Calu3 (cell line): ENCODE results near the gene CEPT1. TPM values are rescaled to one million over a fixed set of nuclear protein-coding genes. Genes with fewer than 3 reads are reported as not detected.

Experiments
- BruUV-seq: library from RNA; stranded (reverse); fragments of 400-500 nt; replicated peaks from 2 replicates; lab custom pipeline; 2021; lab: Mats Ljungman, UMichigan
- CTCF ChIA-PET: fragments of 300-600 bp; sonication (Branson Sonifier 250); formaldehyde crosslinking; loops from one replicate; lab custom pipeline; 2022; ENCODE audit warnings: antibody characterized with exemption; lab: Charles Lee
- DNase-seq: peaks from one replicate; pipeline ENCODE4 v3.0.0; 2022
- H3K27ac Mint-ChIP-seq: one replicate; pipeline ENCODE4 v1.8.0; 2022; ENCODE audit warnings: mixed read lengths; ENCODE audit not compliant: unreplicated experiment
- H3K27me3 Mint-ChIP-seq: one replicate; pipeline ENCODE4 v1.8.0; 2022; ENCODE audit warnings: mixed read lengths; ENCODE audit not compliant: unreplicated experiment
- H3K36me3 Mint-ChIP-seq: one replicate; pipeline ENCODE4 v1.8.0; 2022; ENCODE audit warnings: mild to moderate bottlenecking, moderate library complexity, mixed read lengths; ENCODE audit not compliant: insufficient read depth, unreplicated experiment
- H3K4me1 Mint-ChIP-seq: one replicate; pipeline ENCODE4 v1.8.0; 2022; ENCODE audit warnings: mild to moderate bottlenecking, low read depth, mixed read lengths; ENCODE audit not compliant: unreplicated experiment
- H3K4me3 Mint-ChIP-seq: one replicate; pipeline ENCODE4 v1.8.0; 2022; ENCODE audit warnings: mild to moderate bottlenecking, low read depth, moderate library complexity, mixed read lengths; ENCODE audit not compliant: unreplicated experiment
- H3K9me3 Mint-ChIP-seq: one replicate; pipeline ENCODE4 v1.8.0; 2022; ENCODE audit warnings: low read depth, mixed read lengths; ENCODE audit not compliant: unreplicated experiment
- intact Hi-C: fragments of 100-400 bp; cut with micrococcal nuclease; formaldehyde crosslinking; loops from one replicate; pipeline ENCODE4 v1.10.0; 2022; ENCODE audit not compliant: unreplicated experiment
- total RNA-seq: library from RNA; stranded (reverse); gene quantifications from 2 replicates; pipeline ENCODE4 v1.2.3, GENCODE V29; 2022
- TF ChIP-seq, protein P1 (sequence below): fragments of 200-600 bp; IDR thresholded peaks from one replicate; pipeline ENCODE4 v1.8.0; 2022; ENCODE audit warnings: antibody characterized with exemption; ENCODE audit not compliant: unreplicated experiment

Gene CEPT1
- total RNA-seq, 1 experiment from 2014 or later, result 24.7 TPM

DNA sequence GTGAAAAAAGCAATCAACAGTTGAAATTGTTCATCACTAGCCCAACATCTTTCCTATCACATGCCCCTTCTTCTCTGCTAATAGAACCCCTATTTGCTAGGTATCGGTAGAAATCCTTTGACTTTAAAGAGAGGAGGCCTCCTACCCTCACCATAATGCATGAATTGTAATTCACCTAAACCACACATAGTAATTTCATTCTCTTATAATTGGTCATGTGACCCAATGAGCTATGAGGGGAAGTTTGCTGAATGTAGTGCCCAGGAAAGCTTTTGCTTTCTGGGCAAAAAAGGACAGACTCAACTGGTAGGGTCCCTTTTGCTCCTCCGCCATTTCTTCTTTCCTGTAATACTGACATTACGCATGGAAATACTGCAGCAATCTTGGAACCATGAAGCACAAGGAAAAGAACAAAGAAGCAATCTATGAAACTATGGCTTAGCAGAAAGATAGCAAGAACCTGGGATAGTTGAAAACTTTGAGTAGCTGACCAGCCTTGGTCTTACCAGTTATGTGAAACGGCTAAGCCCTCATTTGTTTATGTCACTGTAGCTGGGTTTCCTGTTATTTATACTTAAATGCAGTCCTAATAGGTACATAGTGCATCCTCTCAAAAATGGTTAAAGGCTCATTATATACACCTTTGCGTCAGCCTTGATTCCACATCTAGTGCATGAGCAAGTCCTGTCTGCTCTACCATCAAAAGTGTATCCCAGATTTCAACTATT lies 77.3 kb downstream of the CEPT1 start:
- CTCF ChIA-PET, result no interaction called here
- no peak overlapping the region for H3K4me3 Mint-ChIP-seq
- DNase-seq, result no peak
- no peaks in the 10 kb centered on the region for H3K9me3 Mint-ChIP-seq
- intact Hi-C loops, result no loop called here
- no peaks in the 10 kb centered on the region for H3K36me3 Mint-ChIP-seq
- BruUV-seq, result no TSS peak
- peaks cover 12% of the 10 kb centered on the region for H3K4me1 Mint-ChIP-seq
- TF ChIP-seq, protein P1, sequence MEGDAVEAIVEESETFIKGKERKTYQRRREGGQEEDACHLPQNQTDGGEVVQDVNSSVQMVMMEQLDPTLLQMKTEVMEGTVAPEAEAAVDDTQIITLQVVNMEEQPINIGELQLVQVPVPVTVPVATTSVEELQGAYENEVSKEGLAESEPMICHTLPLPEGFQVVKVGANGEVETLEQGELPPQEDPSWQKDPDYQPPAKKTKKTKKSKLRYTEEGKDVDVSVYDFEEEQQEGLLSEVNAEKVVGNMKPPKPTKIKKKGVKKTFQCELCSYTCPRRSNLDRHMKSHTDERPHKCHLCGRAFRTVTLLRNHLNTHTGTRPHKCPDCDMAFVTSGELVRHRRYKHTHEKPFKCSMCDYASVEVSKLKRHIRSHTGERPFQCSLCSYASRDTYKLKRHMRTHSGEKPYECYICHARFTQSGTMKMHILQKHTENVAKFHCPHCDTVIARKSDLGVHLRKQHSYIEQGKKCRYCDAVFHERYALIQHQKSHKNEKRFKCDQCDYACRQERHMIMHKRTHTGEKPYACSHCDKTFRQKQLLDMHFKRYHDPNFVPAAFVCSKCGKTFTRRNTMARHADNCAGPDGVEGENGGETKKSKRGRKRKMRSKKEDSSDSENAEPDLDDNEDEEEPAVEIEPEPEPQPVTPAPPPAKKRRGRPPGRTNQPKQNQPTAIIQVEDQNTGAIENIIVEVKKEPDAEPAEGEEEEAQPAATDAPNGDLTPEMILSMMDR, result no peak
- no peaks in the 10 kb centered on the region for H3K27me3 Mint-ChIP-seq
- H3K27ac Mint-ChIP-seq, result no peak overlapping the region

DNA sequence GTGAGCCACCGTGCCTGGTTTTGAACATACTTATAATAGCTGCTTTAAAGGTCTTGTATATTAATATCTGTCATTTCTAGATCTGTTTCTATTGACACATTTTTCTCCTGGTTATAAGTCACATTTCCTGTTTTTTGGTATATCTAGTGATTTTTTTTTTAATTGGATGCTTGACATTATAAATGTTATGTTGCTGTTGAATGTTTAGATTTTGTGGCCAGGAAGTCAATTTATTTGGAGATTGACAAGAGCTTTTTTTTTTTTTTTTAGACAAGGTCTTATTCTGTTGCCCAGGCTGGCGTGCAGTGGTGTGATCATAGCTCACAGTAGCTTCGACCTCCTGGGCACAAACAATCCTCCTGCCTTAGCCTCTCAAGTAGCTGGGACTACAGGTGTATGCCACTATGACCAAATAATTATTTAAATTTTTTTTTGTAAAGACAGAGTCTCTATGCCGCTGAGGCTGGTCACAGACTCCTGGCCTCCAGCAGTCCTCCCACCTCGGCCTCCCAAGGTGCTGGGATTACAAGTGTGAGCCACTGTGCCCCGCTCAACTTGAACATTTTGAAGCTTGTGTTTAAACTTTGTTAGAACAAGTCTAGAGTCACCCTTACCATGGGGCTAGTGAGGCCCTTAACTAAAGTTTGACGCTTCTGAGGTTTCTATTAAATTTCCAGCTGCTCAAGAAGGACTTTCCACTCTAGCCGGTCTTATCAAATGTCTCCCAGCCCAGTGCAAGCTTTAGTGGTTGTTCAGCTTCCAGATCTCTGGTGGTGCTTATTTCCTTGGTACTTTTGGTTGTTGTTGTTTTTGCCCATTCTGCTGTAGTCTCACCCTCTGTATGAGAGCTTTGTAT lies 78.9 kb downstream of the CEPT1 start:
- Mint-ChIP-seq H3K27me3 (no peaks in the 10 kb centered on the region), H3K36me3 (no peaks in the 10 kb centered on the region), H3K4me1 (peaks cover 20% of the 10 kb centered on the region), H3K4me3 (no peak overlapping the region), H3K9me3 (no peaks in the 10 kb centered on the region), H3K27ac (no peak overlapping the region)
- no TSS peak for BruUV-seq
- DNase-seq, result no peak
- CTCF ChIA-PET, result no interaction called here
- intact Hi-C loops, result no loop called here
- TF ChIP-seq, protein P1, result no peak

DNA sequence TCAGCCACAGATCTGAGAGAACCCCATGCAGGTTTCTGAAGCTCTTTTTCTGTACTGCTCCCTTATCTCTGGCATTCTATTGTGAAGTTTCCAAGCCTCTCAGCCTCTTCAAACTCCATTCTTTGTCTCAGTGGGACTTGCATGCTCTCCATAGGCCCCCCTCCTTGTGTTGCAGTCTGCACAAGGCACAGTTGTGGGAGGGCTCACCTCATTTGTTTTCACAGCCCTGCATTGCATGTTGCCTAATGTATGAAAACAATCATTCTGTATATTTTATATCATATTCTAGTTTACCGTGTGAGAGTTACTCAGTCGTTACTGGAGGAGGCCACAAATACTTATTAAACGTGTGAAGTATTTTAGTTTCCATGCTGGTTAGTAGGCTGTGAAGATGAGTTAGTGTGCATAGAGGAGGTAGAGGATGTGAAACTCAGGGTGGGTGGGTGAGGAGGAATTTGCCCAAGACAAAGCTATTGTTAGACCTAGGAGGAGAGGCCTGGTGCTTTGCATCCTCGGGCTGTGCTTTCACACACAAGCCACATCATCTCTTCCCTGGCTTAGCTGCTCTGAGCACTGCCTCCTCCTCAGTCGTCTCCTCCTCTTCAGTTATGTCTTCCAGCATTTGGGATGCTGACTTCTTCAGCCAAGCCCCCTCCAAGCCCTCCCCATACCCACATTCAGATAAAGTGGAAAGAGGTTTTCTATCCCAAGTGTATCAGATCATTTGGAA lies 79.7 kb downstream of the CEPT1 start:
- intact Hi-C loops, result loop anchor here (5.0 kb wide), 1 partner anchor 128 kb away; no protein-coding TSS in a partner anchor
- no peak overlapping the region for H3K27ac Mint-ChIP-seq
- BruUV-seq, result no TSS peak
- no peak for DNase-seq
- no peaks in the 10 kb centered on the region for H3K9me3 Mint-ChIP-seq
- H3K27me3 Mint-ChIP-seq, result no peaks in the 10 kb centered on the region
- H3K36me3 Mint-ChIP-seq, result no peaks in the 10 kb centered on the region
- H3K4me1 Mint-ChIP-seq, result peaks cover 20% of the 10 kb centered on the region
- no peak overlapping the region for H3K4me3 Mint-ChIP-seq
- TF ChIP-seq, protein P1, result no peak
- CTCF ChIA-PET, result no interaction called here

DNA sequence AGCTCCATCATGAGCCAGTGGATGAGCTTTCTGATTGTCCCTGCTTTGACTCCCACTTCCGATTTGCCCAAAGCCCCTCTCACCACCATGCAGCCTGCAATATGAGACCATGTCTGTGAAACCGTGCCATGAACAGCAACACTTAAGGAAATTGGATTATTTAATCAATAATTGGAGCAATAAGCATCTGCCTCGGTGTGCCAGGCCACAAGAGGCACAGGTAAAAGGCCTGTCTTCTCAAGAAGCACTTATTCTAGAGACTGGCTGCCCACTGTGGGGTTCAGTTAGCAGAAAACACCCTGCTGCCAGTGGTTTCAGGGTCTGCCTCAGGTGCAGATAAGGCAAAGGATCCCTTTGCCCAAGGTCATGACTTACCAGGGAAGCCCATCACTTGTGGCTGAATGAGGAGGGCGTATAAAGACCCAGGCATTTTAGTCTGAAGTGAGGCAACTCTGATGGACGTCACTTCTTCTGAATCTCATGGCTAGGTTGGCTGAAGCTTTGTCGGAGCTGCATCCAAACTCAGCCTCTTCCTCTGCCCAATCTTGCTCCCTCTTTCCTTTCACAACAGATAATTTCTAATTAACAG lies 80.4 kb downstream of the CEPT1 start:
- Mint-ChIP-seq H3K27me3 (no peaks in the 10 kb centered on the region), H3K9me3 (no peaks in the 10 kb centered on the region), H3K36me3 (no peaks in the 10 kb centered on the region), H3K4me3 (no peak overlapping the region), H3K4me1 (peaks cover 20% of the 10 kb centered on the region), H3K27ac (no peak overlapping the region)
- TF ChIP-seq, protein P1, result no peak
- CTCF ChIA-PET, result no interaction called here
- no peak for DNase-seq
- no TSS peak for BruUV-seq
- intact Hi-C loops, result loop anchor here (5.0 kb wide), 1 partner anchor 127 kb away; no protein-coding TSS in a partner anchor
